Suprapubic skin (tissue), 4 donors: ENCODE measurements around the gene EXOC2.

Experiments used
- POLR2A ChIP-seq, 2 donors: fragments of 450-650 bp; IDR thresholded peaks; one replicate each; pipeline ENCODE4 v1.6.1; 2017; ENCODE audit warnings: antibody characterized with exemption in 2 of 2, mild to moderate bottlenecking in 2 of 2, moderate library complexity in 2 of 2
- POLR2AphosphoS5 ChIP-seq, 3 donors: sonication (generic); formaldehyde crosslinking; IDR thresholded peaks; one replicate each; pipeline ENCODE4 v1.6.1; 2017; ENCODE audit warnings: antibody characterized with exemption in 3 of 3
- TF ChIP-seq, protein P1 (sequence below), 2 donors: fragments of 200-600 bp in 1 of 2; fragments of 450-650 bp in 1 of 2; sonication (generic) in 1 of 2; IDR thresholded peaks; one replicate each; pipeline ENCODE4 v1.5.1; 2016 to 2019; ENCODE audit warnings: antibody characterized with exemption in 2 of 2, mild to moderate bottlenecking in 1 of 2, moderate library complexity in 1 of 2

DNA sequence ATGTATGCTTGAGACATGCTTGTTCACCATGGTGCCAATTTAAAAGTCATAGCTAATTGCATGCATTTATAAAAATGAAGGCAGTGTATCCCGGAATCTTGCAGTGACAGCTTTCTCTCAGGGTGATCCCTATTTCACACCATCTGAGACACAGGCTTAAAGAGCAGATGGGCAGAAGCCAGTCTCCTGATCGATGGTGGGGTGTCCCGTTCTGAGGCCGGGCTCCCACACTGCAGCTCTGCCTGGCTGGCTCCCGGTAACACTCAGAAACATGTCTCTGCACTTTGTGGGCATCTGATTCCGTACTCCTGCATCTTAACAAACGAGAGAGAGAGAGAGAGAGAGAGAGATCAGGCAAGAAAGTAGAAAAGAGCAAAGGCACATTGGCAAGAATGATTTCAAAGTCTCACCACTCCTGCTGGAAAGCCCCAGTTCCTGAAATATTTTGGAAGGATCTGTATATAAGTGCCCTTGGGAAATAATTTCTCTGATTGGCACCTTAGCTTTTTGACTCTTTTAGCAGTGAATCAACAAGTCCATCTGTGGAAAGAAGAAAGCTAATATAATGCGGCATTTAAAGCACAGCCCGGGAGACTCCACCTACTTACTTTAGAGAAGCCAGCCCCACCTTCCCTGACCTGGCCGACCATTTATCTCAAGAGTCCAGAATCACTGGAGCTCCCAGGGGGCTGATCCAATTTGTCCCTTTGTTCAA lies 36.8 kb upstream of the EXOC2 start:
- TF ChIP-seq, protein P1, sequence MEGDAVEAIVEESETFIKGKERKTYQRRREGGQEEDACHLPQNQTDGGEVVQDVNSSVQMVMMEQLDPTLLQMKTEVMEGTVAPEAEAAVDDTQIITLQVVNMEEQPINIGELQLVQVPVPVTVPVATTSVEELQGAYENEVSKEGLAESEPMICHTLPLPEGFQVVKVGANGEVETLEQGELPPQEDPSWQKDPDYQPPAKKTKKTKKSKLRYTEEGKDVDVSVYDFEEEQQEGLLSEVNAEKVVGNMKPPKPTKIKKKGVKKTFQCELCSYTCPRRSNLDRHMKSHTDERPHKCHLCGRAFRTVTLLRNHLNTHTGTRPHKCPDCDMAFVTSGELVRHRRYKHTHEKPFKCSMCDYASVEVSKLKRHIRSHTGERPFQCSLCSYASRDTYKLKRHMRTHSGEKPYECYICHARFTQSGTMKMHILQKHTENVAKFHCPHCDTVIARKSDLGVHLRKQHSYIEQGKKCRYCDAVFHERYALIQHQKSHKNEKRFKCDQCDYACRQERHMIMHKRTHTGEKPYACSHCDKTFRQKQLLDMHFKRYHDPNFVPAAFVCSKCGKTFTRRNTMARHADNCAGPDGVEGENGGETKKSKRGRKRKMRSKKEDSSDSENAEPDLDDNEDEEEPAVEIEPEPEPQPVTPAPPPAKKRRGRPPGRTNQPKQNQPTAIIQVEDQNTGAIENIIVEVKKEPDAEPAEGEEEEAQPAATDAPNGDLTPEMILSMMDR (IDR thresholded peaks at IDR 0.05), result no peak
- no peak for TF ChIP-seq POLR2A (IDR thresholded peaks at IDR 0.05)
- no peak for TF ChIP-seq POLR2AphosphoS5 (IDR thresholded peaks at IDR 0.05)
